Renal cortical epithelial cell (primary cell): ENCODE results near the gene ARPC2. TPM values are rescaled to one million over a fixed set of nuclear protein-coding genes. Genes with fewer than 3 reads are reported as not detected.
"Not testable (repeated sequence)": the region's sequence is repeated elsewhere in the genome, so short reads cannot be mapped to it uniquely, and the experiment has no call there.

Source experiments
- DNase-seq: peaks from one replicate; pipeline ENCODE4 v3.0.0-alpha.2; 2011; ENCODE audit warnings: low read depth
- total RNA-seq: library from RNA; depleted of rRNA; stranded (reverse); fragments of >200 nt; gene quantifications from 2 replicates; pipeline ENCODE4 v1.2.3, GENCODE V29; 2014

Gene ARPC2
- total RNA-seq, 1 donor from 2014 or later: 374 TPM

GRCh38 chr2:218270721-218271486 is 53.9 kb downstream of the ARPC2 start:
- DNase-seq: no peak

DNA sequence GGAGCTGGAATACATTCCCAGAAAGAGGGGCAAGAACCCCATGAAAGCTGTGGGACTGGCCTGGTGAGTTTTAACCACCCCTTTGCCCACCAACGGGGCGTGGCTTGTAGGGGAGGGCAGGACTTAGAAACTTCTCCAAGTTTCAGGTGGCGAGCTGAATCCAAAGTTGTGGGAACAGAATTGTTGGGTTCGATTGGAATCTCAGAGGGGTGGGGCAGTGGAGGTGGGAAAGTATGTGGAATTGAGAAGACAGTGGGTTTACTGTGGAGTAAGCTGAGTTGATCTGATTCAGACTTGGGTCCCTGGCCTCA is 54.5 kb downstream of the ARPC2 start:
- DNase-seq: no peak

GRCh38 chr2:218271865-218272530 is 55.0 kb downstream of the ARPC2 start:
- DNase-seq: no peak

- DNase-seq: peak; percentile 93
These were observed 55.7 kb downstream of the ARPC2 start for GRCh38 chr2:218272531-218273212.

DNA sequence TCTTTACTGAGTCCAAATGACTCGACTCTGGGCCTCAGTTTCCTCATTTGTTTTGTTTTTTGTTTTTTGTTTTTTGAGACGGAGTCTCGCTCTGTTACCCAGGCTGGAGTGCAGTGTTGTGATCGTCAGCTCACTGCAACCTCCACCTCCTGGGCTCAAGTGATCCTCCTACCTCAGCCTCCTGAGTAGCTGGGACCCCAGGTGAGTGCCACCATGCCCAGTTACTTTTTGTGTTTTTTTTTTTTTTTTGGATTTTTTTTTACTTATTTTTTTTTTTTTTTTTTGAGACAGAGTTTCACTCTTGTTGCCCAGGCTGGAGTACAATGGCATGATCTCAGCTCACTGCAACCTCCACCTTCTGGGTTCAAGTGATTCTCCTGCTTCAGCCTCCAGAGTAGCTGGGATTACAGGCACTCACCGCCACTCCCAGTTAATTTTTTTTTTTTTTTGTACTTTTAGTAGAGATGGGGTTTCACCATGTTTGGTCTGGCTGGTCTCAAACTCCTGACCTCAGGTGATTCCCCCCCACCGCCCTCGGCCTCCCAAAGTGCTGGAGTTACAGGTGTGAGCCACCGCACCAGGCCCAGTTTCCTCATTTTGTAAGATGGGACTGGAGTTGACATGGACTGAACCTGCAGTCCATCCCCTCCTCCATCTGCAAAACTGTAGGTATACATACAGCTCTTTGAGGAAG is 56.4 kb downstream of the ARPC2 start:
- DNase-seq: not testable (repeated sequence)

- DNase-seq: no peak
These were observed 56.9 kb downstream of the ARPC2 start for GRCh38 chr2:218273908-218274249.

DNA sequence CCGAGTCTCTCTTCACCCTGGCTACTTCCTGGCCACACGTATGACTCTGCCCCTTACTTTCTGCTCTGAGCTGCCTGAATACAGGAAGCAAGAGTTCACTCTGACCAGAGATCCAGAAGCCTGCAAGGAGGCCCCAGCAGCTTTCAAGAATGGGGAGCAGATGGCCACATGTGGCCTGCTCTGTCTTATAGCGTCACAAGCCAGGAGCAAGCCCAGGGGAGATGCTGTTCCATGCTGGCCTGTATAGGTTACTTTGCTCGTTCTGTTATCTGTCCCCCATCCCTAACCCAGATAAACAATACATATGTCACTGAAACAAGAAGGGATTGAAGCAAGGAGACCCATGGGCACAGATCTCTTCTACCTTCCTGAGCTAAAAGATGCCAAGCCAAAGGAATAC is 57.6 kb downstream of the ARPC2 start:
- DNase-seq: no peak

- no peak for DNase-seq
These were observed 58.5 kb downstream of the ARPC2 start for GRCh38 chr2:218275371-218276072.

DNA sequence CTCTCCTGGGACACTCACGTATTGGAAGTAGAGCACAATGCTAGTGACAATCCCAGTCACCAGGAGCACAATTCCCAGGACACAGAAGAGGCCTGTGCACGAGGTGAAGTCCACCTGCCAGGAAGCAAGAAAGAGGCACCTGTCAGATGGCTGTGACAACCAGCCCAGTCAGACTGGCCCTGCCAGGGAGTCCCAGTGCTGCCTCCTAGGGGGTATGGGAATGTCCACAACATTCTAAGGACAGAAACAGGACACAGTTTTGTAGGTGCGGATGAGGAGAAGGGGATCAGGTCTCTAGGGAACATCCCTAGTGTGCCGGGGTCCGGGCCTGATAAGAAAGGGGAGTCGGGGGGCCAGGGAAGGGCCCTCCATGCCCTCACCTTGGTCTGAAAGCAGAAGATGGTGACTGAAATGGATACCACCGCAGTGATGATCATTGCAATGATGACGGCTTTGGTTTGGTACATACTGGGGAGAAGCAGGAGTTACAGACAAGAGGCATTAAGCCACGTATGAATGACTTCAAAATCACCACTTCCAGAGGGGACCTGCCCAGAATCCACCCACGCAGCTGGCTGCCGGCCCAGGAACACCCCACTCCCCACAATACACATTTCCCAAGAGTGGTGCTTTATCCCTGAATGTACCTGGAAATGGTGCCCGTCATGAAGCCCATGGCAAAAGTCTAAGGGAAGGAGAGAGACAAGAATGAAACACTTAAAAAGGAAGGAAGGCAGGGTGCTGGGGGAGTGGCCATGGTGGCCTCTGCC is 60.2 kb downstream of the ARPC2 start:
- no peak for DNase-seq

- no peak for DNase-seq
These were observed 60.9 kb downstream of the ARPC2 start for GRCh38 chr2:218277921-218278320.

DNA sequence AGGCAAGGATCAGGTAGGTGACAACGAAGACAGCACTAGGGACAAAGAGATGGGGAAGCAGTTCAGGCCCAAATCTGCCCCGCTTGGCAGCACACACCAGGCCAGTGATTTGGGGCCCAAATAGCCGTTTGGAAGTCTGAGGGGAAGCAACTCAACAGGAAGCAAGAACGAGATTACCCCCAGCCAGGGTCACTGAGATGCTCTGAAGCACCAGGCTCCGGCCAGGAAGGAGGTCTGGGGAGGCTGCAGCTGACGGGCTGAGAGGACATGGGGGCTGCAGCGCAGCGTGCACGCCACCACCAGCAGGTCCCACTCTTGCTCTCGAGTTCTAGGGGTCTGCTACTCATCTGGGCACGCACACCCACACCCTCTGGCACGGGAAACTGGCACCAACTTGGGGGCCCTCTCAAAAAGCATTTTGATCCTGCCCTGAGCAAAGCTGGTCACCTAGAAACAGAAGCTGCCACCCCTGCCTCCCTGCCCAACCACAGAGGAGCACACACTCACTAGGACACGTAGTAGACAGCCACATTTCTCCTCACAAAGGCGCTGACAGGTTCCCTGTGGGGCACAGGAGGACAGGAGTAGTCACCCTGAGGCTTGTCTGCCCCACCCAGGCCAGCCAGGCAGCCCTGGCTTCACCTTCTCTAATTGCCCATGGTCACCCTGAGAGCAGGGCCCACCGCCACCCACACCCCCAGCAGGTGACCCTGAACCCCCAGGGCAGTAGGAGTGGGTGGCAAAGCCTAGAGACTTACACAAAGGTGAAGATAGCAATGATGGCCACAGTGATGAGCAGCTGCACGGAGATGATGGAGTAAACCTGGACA is 61.8 kb downstream of the ARPC2 start:
- no peak for DNase-seq

DNA sequence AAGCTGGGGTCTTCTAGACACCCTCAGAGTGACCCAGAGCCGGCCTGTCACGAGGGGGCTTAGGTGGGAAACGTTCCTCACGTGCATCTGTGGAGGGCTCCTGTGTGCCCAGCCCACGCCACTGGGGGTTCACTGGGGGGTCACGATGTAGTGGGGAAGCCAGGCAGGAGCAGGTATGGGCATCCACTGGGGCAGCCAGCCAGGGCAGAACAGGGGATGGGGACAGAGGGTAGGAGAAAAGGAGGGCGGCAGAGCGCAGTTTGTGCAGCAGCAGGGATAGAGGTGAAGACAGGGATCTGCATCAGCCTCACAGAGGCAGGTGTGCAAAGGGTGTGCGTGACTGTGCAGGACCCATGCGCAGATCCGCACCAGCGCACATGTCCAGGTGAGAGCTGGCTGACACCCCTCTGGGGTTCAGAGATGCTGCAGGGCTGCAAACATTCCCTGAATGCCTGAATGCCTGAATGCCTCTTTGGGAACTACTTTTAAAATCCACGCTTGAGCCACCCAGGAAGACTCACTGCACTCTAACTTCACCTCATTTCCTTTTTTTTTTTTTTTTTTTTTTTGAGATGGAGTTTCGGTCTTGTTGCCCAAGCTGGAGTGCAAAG is 63.4 kb downstream of the ARPC2 start:
- no peak for DNase-seq

- DNase-seq: peak; percentile 76
These were observed 64.5 kb downstream of the ARPC2 start for GRCh38 chr2:218281449-218281848.

GRCh38 chr2:218282173-218282991 is 65.4 kb downstream of the ARPC2 start:
- peak; percentile 83 for DNase-seq

- peak; percentile 86 for DNase-seq
These were observed 67.3 kb downstream of the ARPC2 start for GRCh38 chr2:218284106-218284811.

DNA sequence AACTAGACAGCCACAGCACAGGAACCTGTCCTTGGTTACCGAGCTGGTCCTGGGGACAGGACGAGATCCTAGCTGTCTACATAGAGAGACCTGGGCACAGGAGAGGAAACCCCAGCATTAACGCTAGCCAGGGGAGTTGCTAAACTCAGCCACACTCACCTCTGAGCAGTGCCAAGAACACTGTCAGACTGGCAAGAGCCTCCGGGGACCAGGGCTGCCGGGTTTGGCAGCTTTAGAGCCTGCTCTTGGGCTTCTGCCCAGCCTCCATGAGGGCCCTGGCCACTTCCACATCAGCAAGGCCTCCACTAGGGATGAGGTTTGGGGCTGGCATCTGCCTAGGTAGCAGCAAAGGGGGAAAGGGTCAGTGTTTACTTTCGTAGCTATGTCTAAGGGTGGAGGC is 68.6 kb downstream of the ARPC2 start:
- no peak for DNase-seq

DNA sequence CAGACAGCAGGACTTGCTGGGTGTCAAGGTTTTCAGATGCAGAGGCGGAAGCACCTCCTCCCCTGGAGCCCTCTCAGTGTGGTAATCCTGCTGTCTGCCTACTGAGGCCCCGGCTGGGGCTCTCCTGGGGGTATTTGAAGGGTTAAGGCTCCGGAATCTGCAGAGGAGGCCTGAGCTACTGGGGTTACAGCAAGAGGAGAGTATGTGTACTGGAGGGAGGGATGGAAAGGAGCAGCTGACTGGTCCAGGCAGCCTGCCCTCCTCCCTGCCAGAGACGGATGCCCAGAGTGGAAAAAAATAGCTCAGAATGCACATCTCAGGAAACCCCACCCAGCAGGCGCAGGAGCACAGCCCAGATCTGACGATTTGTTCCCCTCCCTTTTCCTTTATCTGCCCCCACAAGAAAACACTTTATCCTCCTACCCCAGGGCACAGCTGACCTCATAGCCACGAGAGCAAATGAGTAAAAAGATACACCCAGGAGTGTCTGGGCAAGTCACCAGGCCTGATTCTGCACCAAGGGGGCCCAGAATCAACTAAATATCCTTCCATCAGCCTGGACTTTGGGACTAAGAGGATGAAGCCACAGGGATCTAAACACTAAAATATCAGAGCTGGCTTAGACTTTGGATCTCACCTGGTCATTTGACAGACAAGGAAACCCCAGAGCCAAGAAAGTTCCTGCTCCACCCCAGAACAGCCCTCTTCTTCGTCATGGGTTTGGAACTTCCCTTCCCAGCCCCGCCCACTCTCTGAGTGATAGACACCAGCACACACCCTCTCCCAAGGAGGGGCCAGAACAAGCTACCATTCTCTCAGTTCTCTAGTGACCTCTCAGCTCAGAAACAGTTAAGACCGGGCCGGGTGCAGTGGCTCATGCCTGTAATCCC is 69.8 kb downstream of the ARPC2 start:
- peak; percentile 94 for DNase-seq
